Putamen (tissue), 1 donor: ENCODE results near the gene KIFAP3.
A peak's percentile ranks its signal among the peaks of the same experiment; 100 is the strongest.

ENCODE experiments used
- DNase-seq: peaks from one replicate; pipeline ENCODE4 v3.0.0-alpha.2; 2016; ENCODE audit warnings: low spot score

The KIFAP3 gene

GRCh38 chr1:169985757-169986156 is 88.7 kb downstream of the KIFAP3 start:
- no peak for DNase-seq

- DNase-seq: no peak
Measured at GRCh38 chr1:169974067-169974466, 100.4 kb downstream of the KIFAP3 start.

- no peak for DNase-seq
Measured at GRCh38 chr1:169970114-169970513, 104.4 kb downstream of the KIFAP3 start.

- no peak for DNase-seq
Measured at GRCh38 chr1:169968174-169968573, 106.3 kb downstream of the KIFAP3 start.

GRCh38 chr1:169964206-169964605 is 110.3 kb downstream of the KIFAP3 start:
- DNase-seq: no peak

GRCh38 chr1:169959686-169960085 is 114.8 kb downstream of the KIFAP3 start:
- DNase-seq: no peak

- no peak for DNase-seq
Measured at GRCh38 chr1:169958987-169959386, 115.5 kb downstream of the KIFAP3 start.

GRCh38 chr1:169957884-169958283 is 116.6 kb downstream of the KIFAP3 start:
- DNase-seq: no peak

GRCh38 chr1:169951108-169951507 is 123.4 kb downstream of the KIFAP3 start:
- DNase-seq: no peak

GRCh38 chr1:169949139-169949538 is 125.4 kb downstream of the KIFAP3 start:
- no peak for DNase-seq

- DNase-seq: no peak
Measured at GRCh38 chr1:169946206-169946605, 128.3 kb downstream of the KIFAP3 start.

- DNase-seq: no peak
Measured at GRCh38 chr1:169945181-169945580, 129.3 kb downstream of the KIFAP3 start.

- DNase-seq: no peak
Measured at GRCh38 chr1:169944621-169945020, 129.9 kb downstream of the KIFAP3 start.

GRCh38 chr1:169943963-169944526 is 130.4 kb downstream of the KIFAP3 start:
- no peak for DNase-seq

GRCh38 chr1:169941982-169942830 is 132.3 kb downstream of the KIFAP3 start:
- no peak for DNase-seq

GRCh38 chr1:169933984-169934725 is 140.3 kb downstream of the KIFAP3 start:
- no peak for DNase-seq

- DNase-seq: no peak
Measured at GRCh38 chr1:169931795-169932231, 142.7 kb downstream of the KIFAP3 start.

GRCh38 chr1:169929210-169929526 is 145.3 kb downstream of the KIFAP3 start:
- DNase-seq: no peak

- DNase-seq: peak; percentile 14
Measured at GRCh38 chr1:169928438-169929209, 145.9 kb downstream of the KIFAP3 start.

- no peak for DNase-seq
Measured at GRCh38 chr1:169925505-169926482, 148.7 kb downstream of the KIFAP3 start.

GRCh38 chr1:169924829-169925228 is 149.7 kb downstream of the KIFAP3 start:
- DNase-seq: no peak
